GM19452 (cell line): Measurements from ENCODE around the gene BIVM.
A peak's percentile ranks its signal among the peaks of the same experiment; 100 is the strongest.

Source experiments
- ATAC-seq: cut with Tn5 transposase; IDR thresholded peaks from one replicate; pipeline ENCODE4 v1.9.1; 2021; ENCODE audit not compliant: unreplicated experiment

BIVM gene

GRCh38 chr13:102838982-102839381 is 40.1 kb downstream of the BIVM start:
- no peak for ATAC-seq

- no peak for ATAC-seq
These were observed 40.5 kb downstream of the BIVM start for GRCh38 chr13:102839462-102839861.

- peak; percentile 21 for ATAC-seq
These were observed 46.3 kb downstream of the BIVM start for GRCh38 chr13:102845289-102845629.

- ATAC-seq: peak; percentile 80
These were observed 46.8 kb downstream of the BIVM start, which contains the start of gene ERCC5 for GRCh38 chr13:102845630-102846260. Gene ERCC5 (plus strand): TSS chr13:102846032. CDS start chr13:102846267, 235 bp downstream.

GRCh38 chr13:102846261-102847015 is 47.5 kb downstream of the BIVM start:
- ATAC-seq: peak; percentile 35

- no peak for ATAC-seq
These were observed 48.6 kb downstream of the BIVM start for GRCh38 chr13:102847272-102848234.

- no peak for ATAC-seq
These were observed 50.0 kb downstream of the BIVM start for GRCh38 chr13:102848956-102849355.

GRCh38 chr13:102852556-102852955 is 53.6 kb downstream of the BIVM start:
- no peak for ATAC-seq

GRCh38 chr13:102854675-102855074 is 55.8 kb downstream of the BIVM start:
- ATAC-seq: peak; percentile 65

GRCh38 chr13:102856557-102856956 is 57.6 kb downstream of the BIVM start:
- no peak for ATAC-seq

- no peak for ATAC-seq
These were observed 63.8 kb downstream of the BIVM start for GRCh38 chr13:102862624-102863210.

GRCh38 chr13:102863590-102863989 is 64.7 kb downstream of the BIVM start:
- ATAC-seq: no peak

GRCh38 chr13:102868366-102868936 is 69.5 kb downstream of the BIVM start:
- no peak for ATAC-seq

GRCh38 chr13:102869948-102870676 is 71.2 kb downstream of the BIVM start:
- peak; percentile 25 for ATAC-seq

GRCh38 chr13:102870677-102871415 is 71.9 kb downstream of the BIVM start:
- ATAC-seq: peak; percentile 78

GRCh38 chr13:102872131-102872530 is 73.2 kb downstream of the BIVM start:
- ATAC-seq: no peak

- ATAC-seq: no peak
These were observed 73.6 kb downstream of the BIVM start for GRCh38 chr13:102872531-102872930.

- ATAC-seq: no peak
These were observed 74.7 kb downstream of the BIVM start for GRCh38 chr13:102873653-102874052.

GRCh38 chr13:102875256-102875655 is 76.3 kb downstream of the BIVM start:
- ATAC-seq: no peak
